Stimulated activated CD8-positive, alpha-beta memory T cell treated with anti-CD3 and anti-CD28 coated beads, Interleukin-7, amount 100 ng/mL, for 24 hours (primary cell): ENCODE results near the gene ATP8A2.

ENCODE experiments used
- DNase-seq: peaks from one replicate; pipeline ENCODE4 v3.0.0-alpha.2; 2020; ENCODE audit warnings: low read depth

Gene ATP8A2

GRCh38 chr13:26015271-26016125, 643.7 kb downstream of the ATP8A2 start:
- no peak for DNase-seq

GRCh38 chr13:26016189-26016588, 644.4 kb downstream of the ATP8A2 start:
- DNase-seq: no peak

GRCh38 chr13:26017196-26017921, 645.6 kb downstream of the ATP8A2 start:
- DNase-seq: no peak

GRCh38 chr13:26017932-26018665, 646.3 kb downstream of the ATP8A2 start:
- DNase-seq: no peak

GRCh38 chr13:26019251-26019650, 647.5 kb downstream of the ATP8A2 start:
- DNase-seq: no peak

GRCh38 chr13:26019881-26020870, 648.4 kb downstream of the ATP8A2 start:
- DNase-seq: no peak

GRCh38 chr13:26020891-26021290, 649.1 kb downstream of the ATP8A2 start:
- DNase-seq: no peak

- no peak for DNase-seq
Observed at GRCh38 chr13:26021516-26021915, 649.7 kb downstream of the ATP8A2 start.

- no peak for DNase-seq
Observed at GRCh38 chr13:26021956-26022355, 650.2 kb downstream of the ATP8A2 start.

GRCh38 chr13:26022538-26023292, 650.9 kb downstream of the ATP8A2 start:
- DNase-seq: no peak

GRCh38 chr13:26024558-26024957, 652.8 kb downstream of the ATP8A2 start:
- DNase-seq: no peak

- no peak for DNase-seq
Observed at GRCh38 chr13:26025196-26025595, 653.4 kb downstream of the ATP8A2 start.

GRCh38 chr13:26025771-26026170, 654.0 kb downstream of the ATP8A2 start:
- no peak for DNase-seq

GRCh38 chr13:26026211-26026610, 654.4 kb downstream of the ATP8A2 start:
- DNase-seq: no peak

GRCh38 chr13:26029581-26030136, 657.9 kb downstream of the ATP8A2 start:
- no peak for DNase-seq

GRCh38 chr13:26030331-26030730, 658.6 kb downstream of the ATP8A2 start:
- DNase-seq: no peak

- DNase-seq: no peak
Observed at GRCh38 chr13:26034018-26034417, 662.2 kb downstream of the ATP8A2 start.

- DNase-seq: no peak
Observed at GRCh38 chr13:26036383-26036782, 664.6 kb downstream of the ATP8A2 start.

GRCh38 chr13:26037302-26037701, 665.5 kb downstream of the ATP8A2 start:
- DNase-seq: no peak

GRCh38 chr13:26038931-26039475, 667.2 kb downstream of the ATP8A2 start:
- no peak for DNase-seq
